Endothelial cell of umbilical vein (primary cell): Measurements from ENCODE around the gene LDHAL6B. TPM values are rescaled to one million over a fixed set of nuclear protein-coding genes. Genes with fewer than 3 reads are reported as not detected.

ENCODE experiments used
- BruUV-seq: library from RNA; stranded (reverse); fragments of 400-500 nt; replicated peaks from 2 replicates; lab custom pipeline; 2021; lab: Mats Ljungman, UMichigan
- CTCF ChIA-PET: fragments of 300-600, 350-600 bp; sonication (Branson Sonifier 250); formaldehyde crosslinking; loops from one replicate; lab custom pipeline; 2021; ENCODE audit warnings: antibody characterized with exemption, inconsistent platforms; lab: Charles Lee
- POLR2A ChIA-PET: fragments of 300-600, 350-600 bp; sonication (Branson Sonifier 250); formaldehyde crosslinking; loops from one replicate; lab custom pipeline; 2021; ENCODE audit warnings: antibody characterized with exemption, inconsistent platforms; lab: Charles Lee
- DNase-seq: peaks from one replicate; pipeline ENCODE4 v3.0.0-alpha.2; 2011; ENCODE audit warnings: low read depth, low spot score
- FAIRE-seq: peaks from 2 replicates; lab custom pipeline; 2011; peaks lifted over from hg19 to GRCh38; lab: Jason Lieb, UNC
- H2AFZ ChIP-seq: 2 replicates; pipeline ENCODE4 v1.6.0; 2012; ENCODE audit warnings: low read depth, low read length, control low read depth, inconsistent platforms
- H3K27ac ChIP-seq: 2 replicates; pipeline ENCODE4 v1.5.1; 2011; ENCODE audit warnings: low read depth, mild to moderate bottlenecking, control low read depth, low read length, moderate library complexity; ENCODE audit not compliant: insufficient read depth
- H3K27me3 ChIP-seq, 2 experiments: 2 replicates each; pipeline versions ENCODE4 v1.6.0 to v1.6.1; 2011; ENCODE audit warnings: low read length in 2 of 2, mixed read lengths in 1 of 2; ENCODE audit not compliant: control insufficient read depth in 2 of 2, insufficient read depth in 2 of 2
- H3K36me3 ChIP-seq, 2 experiments: 2 replicates in 1 of 2; 3 replicates in 1 of 2; pipeline ENCODE4 v1.5.1; 2011; ENCODE audit warnings: low read length in 2 of 2, mild to moderate bottlenecking in 1 of 2, moderate library complexity in 1 of 2; ENCODE audit not compliant: control insufficient read depth in 2 of 2, insufficient read depth in 2 of 2; ENCODE audit errors: extremely low read depth in 1 of 2
- H3K4me1 ChIP-seq: 3 replicates; pipeline ENCODE4 v1.5.1; 2011; ENCODE audit warnings: mild to moderate bottlenecking, low read length; ENCODE audit not compliant: control insufficient read depth, insufficient read depth; ENCODE audit errors: extremely low read depth
- H3K4me2 ChIP-seq: 2 replicates; pipeline ENCODE4 v1.6.1; 2011; ENCODE audit warnings: low read length, control low read depth, mixed read lengths; ENCODE audit not compliant: insufficient read depth
- H3K4me3 ChIP-seq, 3 experiments: fragments of 200-600 bp in 1 of 3; sonication (generic), shearing (Covaris generic) in 1 of 3; replicated peaks in 1 of 3; 2 replicates each; pipeline ENCODE4 v1.5.1; 2011 to 2016; ENCODE audit warnings: control low read depth in 3 of 3, low read length in 3 of 3, mild to moderate bottlenecking in 2 of 3, inconsistent platforms in 1 of 3, low read depth in 1 of 3, moderate library complexity in 1 of 3; ENCODE audit not compliant: insufficient read depth in 1 of 3
- H3K79me2 ChIP-seq: 2 replicates; pipeline ENCODE4 v1.6.0; 2012; ENCODE audit warnings: low read length, inconsistent platforms; ENCODE audit not compliant: control insufficient read depth, insufficient read depth
- H3K9ac ChIP-seq: replicated peaks from 2 replicates; pipeline ENCODE3; 2011; ENCODE audit warnings: low read length, control low read depth; ENCODE audit not compliant: insufficient read depth; ENCODE audit errors: extremely low read depth
- H3K9me1 ChIP-seq: replicated peaks from 3 replicates; pipeline ENCODE4 v1.6.0; 2011; ENCODE audit warnings: mild to moderate bottlenecking, low read length; ENCODE audit not compliant: control insufficient read depth, insufficient read depth; ENCODE audit errors: extremely low read depth
- H3K9me3 ChIP-seq: replicated peaks from 2 replicates; pipeline ENCODE4 v1.5.1; 2012; ENCODE audit warnings: low read length, inconsistent platforms; ENCODE audit not compliant: control insufficient read depth, insufficient read depth
- H4K20me1 ChIP-seq: replicated peaks from 2 replicates; pipeline ENCODE3; 2011; ENCODE audit warnings: mild to moderate bottlenecking, low read length; ENCODE audit not compliant: control insufficient read depth, insufficient read depth; ENCODE audit errors: extremely low read depth
- EZH2 ChIP-seq: IDR thresholded peaks from 2 replicates; pipeline ENCODE4 v1.6.1; 2012; ENCODE audit warnings: borderline replicate concordance, low read depth, mild to moderate bottlenecking, moderate library complexity, low read length, inconsistent platforms; ENCODE audit not compliant: severe bottlenecking
- FOS ChIP-seq: IDR thresholded peaks from 2 replicates; pipeline ENCODE4 v1.6.1; 2011; ENCODE audit warnings: mild to moderate bottlenecking, low read length, moderate library complexity, borderline replicate concordance; ENCODE audit not compliant: insufficient read depth
- GATA2 ChIP-seq: IDR thresholded peaks from 2 replicates; pipeline ENCODE4 v1.7.0; 2011; ENCODE audit warnings: low read depth, mild to moderate bottlenecking, moderate library complexity, mixed read lengths, low read length; ENCODE audit not compliant: insufficient read length, insufficient read depth
- JUN ChIP-seq: IDR thresholded peaks from 2 replicates; pipeline ENCODE4 v1.6.1; 2011; ENCODE audit warnings: borderline replicate concordance, low read depth; ENCODE audit not compliant: insufficient read length, insufficient read depth
- MYC ChIP-seq: IDR thresholded peaks from one replicate; pipeline ENCODE4 v1.6.1; 2011; ENCODE audit warnings: mild to moderate bottlenecking, low read depth, low read length
- POLR2A ChIP-seq: IDR thresholded peaks from 2 replicates; pipeline ENCODE4 v1.6.1; 2012; ENCODE audit warnings: low read depth, mild to moderate bottlenecking, control low read depth, low read length
- POLR2AphosphoS5 ChIP-seq: IDR thresholded peaks from 2 replicates; pipeline ENCODE4 v1.6.1; 2012; ENCODE audit warnings: low read depth, mild to moderate bottlenecking, control low read depth, low read length, moderate library complexity; ENCODE audit not compliant: insufficient read depth
- dilution Hi-C: fragments of 300-500 bp; cut with MboI; formaldehyde crosslinking; loops from one replicate; pipeline ENCODE4 v1.15.0; 2019; ENCODE audit warnings: low sequenced_read_pairs; ENCODE audit not compliant: extremely low pct_ligation_motif_present
- intact Hi-C: fragments of 100-400 bp; cut with micrococcal nuclease; formaldehyde crosslinking; loops from one replicate; pipeline ENCODE4 v1.10.0; 2022
- polyA plus RNA-seq, 4 experiments: library from polyadenylated mRNA; depleted of rRNA in 3 of 4; stranded (reverse) in 3 of 4; unstranded in 1 of 4; fragments of >200 nt; gene quantifications; 2 replicates each; pipeline versions ENCODE4 v1.2.1 to v1.2.3, GENCODE V29; 2011 to 2012; ENCODE audit warnings: missing spikeins in 1 of 4
- total RNA-seq: library from RNA; stranded (reverse); gene quantifications from 2 replicates; pipeline ENCODE4 v1.2.3, GENCODE V29; 2021
- TF ChIP-seq, protein P1 (sequence below): IDR thresholded peaks from 2 replicates; pipeline ENCODE4 v1.6.1; 2011; ENCODE audit not compliant: insufficient read depth, insufficient read length
- TF ChIP-seq, protein P2 (sequence below), 2 donors: IDR thresholded peaks; 1 replicate in 1 of 2; 2 replicates in 1 of 2; pipeline ENCODE4 v1.5.1; 2011; ENCODE audit warnings: low read length in 2 of 2, mild to moderate bottlenecking in 2 of 2, moderate library complexity in 2 of 2, control low read depth in 1 of 2, inconsistent platforms in 1 of 2, low read depth in 1 of 2; ENCODE audit not compliant: insufficient read depth in 1 of 2; ENCODE audit errors: extremely low read depth in 1 of 2

Gene LDHAL6B
- total and polyA plus RNA-seq, 2 donors (not counting 3 experiments of a cell fraction or from before 2014, with no cell fraction given), result not detected

DNA sequence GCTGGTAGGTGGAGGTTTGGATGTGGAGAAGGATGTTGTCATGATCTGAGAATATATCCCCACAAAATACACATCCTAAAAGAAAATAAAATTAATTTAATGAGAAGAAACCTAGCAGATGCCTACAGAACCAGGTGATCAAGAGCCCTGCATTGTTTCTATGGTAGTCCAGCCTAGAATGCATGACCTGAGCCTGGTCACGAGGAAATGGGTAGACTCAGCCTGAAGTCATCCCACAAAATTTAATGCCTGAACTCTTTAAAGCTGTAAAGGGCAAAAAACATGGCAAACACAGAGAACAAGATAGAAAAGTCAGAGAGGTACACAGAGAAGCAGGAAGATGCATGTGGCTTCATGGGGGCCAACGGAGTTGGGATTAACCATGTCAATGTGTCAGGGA is 36.0 kb downstream of the LDHAL6B start:
- H3K27ac ChIP-seq, result no peak overlapping the region
- no peak overlapping the region for H3K4me3 ChIP-seq
- no peak overlapping the region for H3K4me2 ChIP-seq
- DNase-seq, result no peak
- H3K9me3 ChIP-seq, result no peaks in the 10 kb centered on the region
- BruUV-seq, result no TSS peak
- H3K36me3 ChIP-seq, result peaks cover 3 to 4% of the 10 kb centered on the region in 2 experiments
- CTCF ChIA-PET, result interaction anchor here (1.0 kb wide), 1 partner anchor 16 kb away, joined by 3 read pairs; no protein-coding TSS in a partner anchor
- no peaks in the 10 kb centered on the region for H3K9me1 ChIP-seq
- intact Hi-C loops, result no loop called here
- no peaks in the 10 kb centered on the region for H4K20me1 ChIP-seq
- dilution Hi-C loops, result no loop called here
- H2AFZ ChIP-seq, result no peak overlapping the region
- peaks cover 17% of the 10 kb centered on the region for H3K79me2 ChIP-seq
- H3K27me3 ChIP-seq, result no peaks in the 10 kb centered on the region
- TF ChIP-seq, protein P1, sequence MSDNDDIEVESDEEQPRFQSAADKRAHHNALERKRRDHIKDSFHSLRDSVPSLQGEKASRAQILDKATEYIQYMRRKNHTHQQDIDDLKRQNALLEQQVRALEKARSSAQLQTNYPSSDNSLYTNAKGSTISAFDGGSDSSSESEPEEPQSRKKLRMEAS, result no peak
- TF ChIP-seq POLR2A (no peak), GATA2 (no peak), FOS (no peak), JUN (no peak), EZH2 (no peak), MYC (no peak), POLR2AphosphoS5 (no peak)
- TF ChIP-seq, protein P2, sequence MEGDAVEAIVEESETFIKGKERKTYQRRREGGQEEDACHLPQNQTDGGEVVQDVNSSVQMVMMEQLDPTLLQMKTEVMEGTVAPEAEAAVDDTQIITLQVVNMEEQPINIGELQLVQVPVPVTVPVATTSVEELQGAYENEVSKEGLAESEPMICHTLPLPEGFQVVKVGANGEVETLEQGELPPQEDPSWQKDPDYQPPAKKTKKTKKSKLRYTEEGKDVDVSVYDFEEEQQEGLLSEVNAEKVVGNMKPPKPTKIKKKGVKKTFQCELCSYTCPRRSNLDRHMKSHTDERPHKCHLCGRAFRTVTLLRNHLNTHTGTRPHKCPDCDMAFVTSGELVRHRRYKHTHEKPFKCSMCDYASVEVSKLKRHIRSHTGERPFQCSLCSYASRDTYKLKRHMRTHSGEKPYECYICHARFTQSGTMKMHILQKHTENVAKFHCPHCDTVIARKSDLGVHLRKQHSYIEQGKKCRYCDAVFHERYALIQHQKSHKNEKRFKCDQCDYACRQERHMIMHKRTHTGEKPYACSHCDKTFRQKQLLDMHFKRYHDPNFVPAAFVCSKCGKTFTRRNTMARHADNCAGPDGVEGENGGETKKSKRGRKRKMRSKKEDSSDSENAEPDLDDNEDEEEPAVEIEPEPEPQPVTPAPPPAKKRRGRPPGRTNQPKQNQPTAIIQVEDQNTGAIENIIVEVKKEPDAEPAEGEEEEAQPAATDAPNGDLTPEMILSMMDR (IDR thresholded peaks at IDR 0.05; ENCODE audit: extremely low read depth in 1 of 2, insufficient read depth in 1 of 2, low read depth in 1 of 2, low read length in 2 of 2), result no peak
- peaks cover 8% of the 10 kb centered on the region for H3K4me1 ChIP-seq
- no peak overlapping the region for H3K9ac ChIP-seq
- FAIRE-seq, result no peak
- POLR2A ChIA-PET, result no interaction called here
